ENCODE results near the gene ATP6V0E1.

DNA sequence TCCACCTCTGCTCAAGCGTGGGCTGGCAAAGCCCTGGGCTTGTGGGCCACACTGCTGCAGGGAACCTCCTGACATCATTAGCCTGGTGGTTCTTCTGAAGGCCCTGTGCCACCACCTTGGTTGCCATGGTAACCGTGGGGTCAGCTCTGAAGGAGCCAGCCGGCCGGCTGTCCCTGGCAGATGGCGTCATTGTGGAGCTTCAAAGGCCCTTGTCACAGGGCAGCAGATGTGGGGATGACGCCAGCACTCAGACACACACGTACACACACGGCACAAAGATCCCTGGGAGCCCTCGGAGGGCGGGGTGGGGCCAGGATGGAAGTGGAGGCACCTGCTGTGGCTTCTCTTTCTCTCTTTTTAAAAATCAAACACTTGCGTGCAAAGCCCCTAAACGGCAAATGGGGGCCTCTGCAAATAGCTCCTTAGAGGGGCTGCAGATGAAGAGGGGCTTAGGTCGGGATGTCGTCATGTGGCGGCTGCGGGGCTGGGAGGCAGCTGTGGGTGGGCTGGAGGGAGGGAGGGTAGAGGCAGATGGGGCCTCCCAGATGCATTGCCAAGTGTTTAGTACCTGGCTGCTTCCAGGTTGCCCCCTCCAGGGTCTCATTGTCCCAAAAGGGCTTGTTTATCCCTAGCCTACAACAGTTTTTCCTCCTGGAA is 43.8 kb upstream of the ATP6V0E1 start:
- TF ChIP-seq, protein P1, sequence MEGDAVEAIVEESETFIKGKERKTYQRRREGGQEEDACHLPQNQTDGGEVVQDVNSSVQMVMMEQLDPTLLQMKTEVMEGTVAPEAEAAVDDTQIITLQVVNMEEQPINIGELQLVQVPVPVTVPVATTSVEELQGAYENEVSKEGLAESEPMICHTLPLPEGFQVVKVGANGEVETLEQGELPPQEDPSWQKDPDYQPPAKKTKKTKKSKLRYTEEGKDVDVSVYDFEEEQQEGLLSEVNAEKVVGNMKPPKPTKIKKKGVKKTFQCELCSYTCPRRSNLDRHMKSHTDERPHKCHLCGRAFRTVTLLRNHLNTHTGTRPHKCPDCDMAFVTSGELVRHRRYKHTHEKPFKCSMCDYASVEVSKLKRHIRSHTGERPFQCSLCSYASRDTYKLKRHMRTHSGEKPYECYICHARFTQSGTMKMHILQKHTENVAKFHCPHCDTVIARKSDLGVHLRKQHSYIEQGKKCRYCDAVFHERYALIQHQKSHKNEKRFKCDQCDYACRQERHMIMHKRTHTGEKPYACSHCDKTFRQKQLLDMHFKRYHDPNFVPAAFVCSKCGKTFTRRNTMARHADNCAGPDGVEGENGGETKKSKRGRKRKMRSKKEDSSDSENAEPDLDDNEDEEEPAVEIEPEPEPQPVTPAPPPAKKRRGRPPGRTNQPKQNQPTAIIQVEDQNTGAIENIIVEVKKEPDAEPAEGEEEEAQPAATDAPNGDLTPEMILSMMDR (IDR thresholded peaks at IDR 0.05) = no peak
- TF ChIP-seq POLR2A (IDR thresholded peaks at IDR 0.05) = no peak

All from stomach (tissue), 4 donors.